Neural cell (in vitro differentiated cells): Measurements from ENCODE around the gene FBXO9. TPM values are rescaled to one million over a fixed set of nuclear protein-coding genes. Genes with fewer than 3 reads are reported as not detected.

Experiments
- H2AFZ ChIP-seq: fragments of 200-600, 300-800 bp; sonication (generic), shearing (Covaris generic); 2 replicates; pipeline ENCODE4 v1.6.0; 2014; ENCODE audit warnings: low read depth, mild to moderate bottlenecking, antibody characterized with exemption, low read length, moderate library complexity
- H3F3A ChIP-seq: fragments of 200-600 bp; shearing (Covaris generic); 2 replicates; pipeline ENCODE4 v1.6.1; 2016; ENCODE audit warnings: mild to moderate bottlenecking, moderate library complexity, mixed read lengths, antibody characterized with exemption, low read length; ENCODE audit not compliant: insufficient read depth, poor library complexity, severe bottlenecking
- H3K27ac ChIP-seq: fragments of 200-600, 300-800 bp; sonication (generic), shearing (Covaris generic); 2 replicates; pipeline ENCODE4 v1.5.1; 2014; ENCODE audit warnings: mild to moderate bottlenecking, low read length, moderate library complexity
- H3K27me3 ChIP-seq: fragments of 300-800, 200-600 bp; sonication (generic), shearing (Covaris generic); 2 replicates; pipeline ENCODE4 v1.6.0; 2014; ENCODE audit warnings: mild to moderate bottlenecking, low read depth, low read length, moderate library complexity; ENCODE audit not compliant: insufficient read depth
- H3K36me3 ChIP-seq: fragments of 300-800, 200-600 bp; sonication (generic), shearing (Covaris generic); 2 replicates; pipeline ENCODE4 v1.5.1; 2014; ENCODE audit warnings: mild to moderate bottlenecking, antibody characterized with exemption, low read length, moderate library complexity; ENCODE audit not compliant: insufficient read depth
- H3K4me2 ChIP-seq: fragments of 300-800, 200-600 bp; sonication (generic), shearing (Covaris generic); 2 replicates; pipeline ENCODE4 v1.6.0; 2014; ENCODE audit warnings: mild to moderate bottlenecking, low read length
- H3K4me3 ChIP-seq: fragments of 300-800, 200-600 bp; sonication (generic), shearing (Covaris generic); 2 replicates; pipeline ENCODE4 v1.5.1; 2014; ENCODE audit warnings: mild to moderate bottlenecking, low read length, moderate library complexity
- H3K79me2 ChIP-seq: fragments of 200-600 bp; shearing (Covaris generic); replicated peaks from 2 replicates; pipeline ENCODE4 v1.6.0; 2014; ENCODE audit warnings: mild to moderate bottlenecking, low read length, moderate library complexity; ENCODE audit not compliant: insufficient read depth
- H3K9ac ChIP-seq: fragments of 300-800, 200-600 bp; sonication (generic), shearing (Covaris generic); 2 replicates; pipeline ENCODE4 v1.6.1; 2016; ENCODE audit warnings: mild to moderate bottlenecking, low read length, mixed read lengths
- H3K9me2 ChIP-seq: fragments of 200-600 bp; shearing (Covaris generic); 2 replicates; pipeline ENCODE4 v1.6.1; 2016; ENCODE audit warnings: mild to moderate bottlenecking, low read length, mixed read lengths; ENCODE audit not compliant: insufficient read depth
- H3K9me3 ChIP-seq: fragments of 200-600, 300-800 bp; sonication (generic), shearing (Covaris generic); 2 replicates; pipeline ENCODE4 v1.6.1; 2016; ENCODE audit warnings: mild to moderate bottlenecking, mixed run types, low read length, moderate library complexity, mixed read lengths
- H4K20me1 ChIP-seq: fragments of 200-600 bp; shearing (Covaris generic); 2 replicates; pipeline ENCODE4 v1.6.1; 2016; ENCODE audit warnings: mild to moderate bottlenecking, mixed run types; ENCODE audit not compliant: insufficient read depth
- CTCF ChIP-seq: fragments of 450-650 bp; IDR thresholded peaks from 2 replicates; pipeline ENCODE4 v1.5.1; 2014; ENCODE audit warnings: antibody characterized with exemption, mild to moderate bottlenecking, moderate library complexity; ENCODE audit not compliant: poor library complexity, severe bottlenecking
- EP300 ChIP-seq: fragments of 450-650 bp; conservative IDR thresholded peaks from 2 replicates; pipeline ENCODE4 v1.6.1; 2014; ENCODE audit warnings: antibody characterized with exemption, mild to moderate bottlenecking, moderate library complexity; ENCODE audit not compliant: poor library complexity, severe bottlenecking
- EZH2 ChIP-seq: fragments of 200-600, 300-800 bp; shearing (Covaris generic), sonication (generic); IDR thresholded peaks from 2 replicates; pipeline ENCODE4 v1.6.1; 2014; ENCODE audit warnings: antibody characterized with exemption, low read length, borderline replicate concordance, mild to moderate bottlenecking; ENCODE audit not compliant: insufficient read depth, poor library complexity, severe bottlenecking
- MXI1 ChIP-seq: fragments of 450-650 bp; conservative IDR thresholded peaks from 2 replicates; pipeline ENCODE4 v1.6.1; 2014; ENCODE audit warnings: antibody characterized with exemption, mild to moderate bottlenecking; ENCODE audit not compliant: poor library complexity, severe bottlenecking
- POLR2AphosphoS5 ChIP-seq: IDR thresholded peaks from 2 replicates; pipeline ENCODE4 v1.6.1; 2012
- RAD21 ChIP-seq: fragments of 450-650 bp; conservative IDR thresholded peaks from 2 replicates; pipeline ENCODE4 v1.6.1; 2014; ENCODE audit warnings: antibody characterized with exemption, mild to moderate bottlenecking, moderate library complexity
- REST ChIP-seq: IDR thresholded peaks from 2 replicates; pipeline ENCODE4 v1.6.1; 2012; ENCODE audit warnings: borderline replicate concordance
- SMC3 ChIP-seq: fragments of 450-650 bp; conservative IDR thresholded peaks from 2 replicates; pipeline ENCODE4 v1.6.1; 2014; ENCODE audit warnings: antibody characterized with exemption, mild to moderate bottlenecking, moderate library complexity; ENCODE audit not compliant: poor library complexity
- TAF1 ChIP-seq: IDR thresholded peaks from 2 replicates; pipeline ENCODE4 v1.6.1; 2012; ENCODE audit warnings: low read depth
- polyA plus RNA-seq: library from polyadenylated mRNA; depleted of rRNA; stranded (reverse); fragments of >200 nt; gene quantifications from 2 replicates; pipeline ENCODE4 v1.2.3, GENCODE V29; 2014

The FBXO9 gene
- polyA plus RNA-seq, 1 donor from 2014 or later = 92.2 TPM

- Histone ChIP-seq H3K4me2 (no peak overlapping the region), H3K79me2 (peaks cover 36% of the 10 kb centered on the region), H3F3A (no peaks in the 10 kb centered on the region), H2AFZ (no peak overlapping the region), H3K36me3 (no peaks in the 10 kb centered on the region), H3K9me3 (no peaks in the 10 kb centered on the region), H3K9me2 (no peaks in the 10 kb centered on the region), H3K4me3 (no peak overlapping the region), H3K27me3 (no peaks in the 10 kb centered on the region), H3K27ac (no peak overlapping the region), H4K20me1 (no peaks in the 10 kb centered on the region), H3K9ac (no peak overlapping the region)
- TF ChIP-seq MXI1 = no peak
- TF ChIP-seq CTCF = no peak
- no peak for TF ChIP-seq REST
- no peak for TF ChIP-seq POLR2AphosphoS5
- no peak for TF ChIP-seq RAD21
- TF ChIP-seq EZH2 = no peak
- no peak for TF ChIP-seq EP300
- no peak for TF ChIP-seq TAF1
These were observed 10.7 kb upstream of the FBXO9 start for GRCh38 chr6:53054532-53054931.

GRCh38 chr6:53055873-53056272, 9.3 kb upstream of the FBXO9 start:
- no peak overlapping the region for H3K9ac ChIP-seq
- H3K36me3 ChIP-seq = no peaks in the 10 kb centered on the region
- H3F3A ChIP-seq = no peaks in the 10 kb centered on the region
- H3K4me2 ChIP-seq = no peak overlapping the region
- no peak overlapping the region for H2AFZ ChIP-seq
- TF ChIP-seq EZH2 (no peak), CTCF (no peak), SMC3 (no peak), EP300 (no peak), TAF1 (no peak), MXI1 (no peak), REST (no peak), POLR2AphosphoS5 (no peak)
- H3K9me2 ChIP-seq = no peaks in the 10 kb centered on the region
- no peak overlapping the region for H3K4me3 ChIP-seq
- no peaks in the 10 kb centered on the region for H4K20me1 ChIP-seq
- no peak overlapping the region for H3K27ac ChIP-seq
- no peaks in the 10 kb centered on the region for H3K9me3 ChIP-seq
- H3K79me2 ChIP-seq = peaks cover 49% of the 10 kb centered on the region
- H3K27me3 ChIP-seq = no peaks in the 10 kb centered on the region
